Pancreas (tissue), 10 donors: ENCODE data around the gene SPTLC3. TPM values are rescaled to one million over a fixed set of nuclear protein-coding genes. Genes with fewer than 3 reads are reported as not detected.

Experiments used
- ATAC-seq, 4 donors: fragments of 200-7000 bp; cut with Tn5 transposase; one replicate each; pipeline versions ENCODE4 v1.8.0 to v1.9.1; 2020; ENCODE audit warnings: mild to moderate bottlenecking in 4 of 4, moderate library complexity in 4 of 4
- DNase-seq, 6 donors: peaks; one replicate each; pipeline ENCODE4 v3.0.0-alpha.2; 2020
- FAIRE-seq: peaks from 2 replicates; lab custom pipeline; 2012; peaks lifted over from hg19 to GRCh38; lab: Jason Lieb, UNC
- H3K27ac ChIP-seq, 4 donors: fragments of 200-600 bp; sonication (generic); 1 replicate in 3 of 4; 2 replicates in 1 of 4; pipeline versions ENCODE4 v1.5.0 to v1.8.0; 2020
- H3K27me3 ChIP-seq, 4 donors: fragments of 200-600 bp; one replicate each; pipeline ENCODE4 v1.8.0; 2021
- H3K36me3 ChIP-seq, 3 donors: fragments of 200-600 bp; sonication (generic) in 1 of 3; one replicate each; pipeline versions ENCODE4 v1.5.0 to v1.8.0; 2020 to 2021
- H3K4me1 ChIP-seq, 3 donors: fragments of 200-600 bp; one replicate each; pipeline ENCODE4 v1.8.0; 2021
- H3K4me3 ChIP-seq, 4 donors: fragments of 200-600 bp; sonication (generic) in 2 of 4; one replicate each; pipeline versions ENCODE4 v1.5.0 to v1.8.0; 2020 to 2021
- H3K9me3 ChIP-seq, 4 donors: fragments of 200-600 bp; one replicate each; pipeline ENCODE4 v1.8.0; 2021
- WGBS, 2 donors: extraction: QIAGEN DNeasy Blood & Tissue Kit; methylation state at CpG; one replicate each; pipeline ENCODE4 v1.1.7; 2013; 5-methylcytosine and 5-hydroxymethylcytosine counted together
- intact Hi-C, 3 donors: fragments of 100-400 bp; cut with DNase I; formaldehyde crosslinking; loops; one replicate each; pipeline versions ENCODE4 v1.11.1 to v1.14.2; 2022
- polyA plus RNA-seq, 2 donors: library from polyadenylated mRNA; stranded (reverse); fragments of 200-250 nt; gene quantifications; one replicate each; pipeline ENCODE4 v1.2.3, GENCODE V29; 2013
- total RNA-seq, 6 donors: library from RNA; stranded (reverse); fragmentation: NEBNext Ultra II Directional in 4 of 6; extraction: Animal tissue kit (Norgen Biotek cat#: 25700) in 4 of 6; gene quantifications; one replicate each; pipeline versions ENCODE4 v1.2.1 to v1.2.4, GENCODE V29; 2021 to 2023
- TF ChIP-seq, protein P1 (sequence below), 4 donors: fragments of 200-600 bp; sonication (generic) in 3 of 4; IDR thresholded peaks; one replicate each; pipeline versions ENCODE4 v1.5.0 to v1.8.0; 2021; ENCODE audit warnings: antibody characterized with exemption in 4 of 4
- donor health status: healthy with polysubstance abuse.
- donor health status: DM: no; HTN: no; CAD: no; lungs with moderate emphysema.
- donor health status: DM: no; HTN: no; CAD: no.
- donor health status: control.
- donor health status: control.
- donor health status: Bipolar disorder and iron deficiency.
- donor health status: DM: yes; HTN: yes; CAD: no.
- donor health status: DM: no; HTN: no; CAD: no.
- donor health status: DM: no; HTN: no; CAD: no.
- donor health status: DM: yes; HTN: yes; CAD: no.

The SPTLC3 gene
- total and polyA plus RNA-seq, 8 donors, result 1.5 to 9.3 (median 4.4) TPM

- FAIRE-seq (no peak), ATAC-seq (no peak), DNase-seq (no peak)
- Histone ChIP-seq H3K4me3 (no peak overlapping the region), H3K36me3 (no peaks in the 10 kb centered on the region), H3K27me3 (no peaks in the 10 kb centered on the region), H3K4me1 (peaks cover 7 to 10% (median 9%) of the 10 kb centered on the region in 3 donors), H3K9me3 (no peaks in the 10 kb centered on the region), H3K27ac (no peak overlapping the region)
- TF ChIP-seq, protein P1, sequence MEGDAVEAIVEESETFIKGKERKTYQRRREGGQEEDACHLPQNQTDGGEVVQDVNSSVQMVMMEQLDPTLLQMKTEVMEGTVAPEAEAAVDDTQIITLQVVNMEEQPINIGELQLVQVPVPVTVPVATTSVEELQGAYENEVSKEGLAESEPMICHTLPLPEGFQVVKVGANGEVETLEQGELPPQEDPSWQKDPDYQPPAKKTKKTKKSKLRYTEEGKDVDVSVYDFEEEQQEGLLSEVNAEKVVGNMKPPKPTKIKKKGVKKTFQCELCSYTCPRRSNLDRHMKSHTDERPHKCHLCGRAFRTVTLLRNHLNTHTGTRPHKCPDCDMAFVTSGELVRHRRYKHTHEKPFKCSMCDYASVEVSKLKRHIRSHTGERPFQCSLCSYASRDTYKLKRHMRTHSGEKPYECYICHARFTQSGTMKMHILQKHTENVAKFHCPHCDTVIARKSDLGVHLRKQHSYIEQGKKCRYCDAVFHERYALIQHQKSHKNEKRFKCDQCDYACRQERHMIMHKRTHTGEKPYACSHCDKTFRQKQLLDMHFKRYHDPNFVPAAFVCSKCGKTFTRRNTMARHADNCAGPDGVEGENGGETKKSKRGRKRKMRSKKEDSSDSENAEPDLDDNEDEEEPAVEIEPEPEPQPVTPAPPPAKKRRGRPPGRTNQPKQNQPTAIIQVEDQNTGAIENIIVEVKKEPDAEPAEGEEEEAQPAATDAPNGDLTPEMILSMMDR (IDR thresholded peaks at IDR 0.05), result no peak
- intact Hi-C loops, result no loop called here
Observed at GRCh38 chr20:13034115-13034514, 25.3 kb downstream of the SPTLC3 start.

DNA sequence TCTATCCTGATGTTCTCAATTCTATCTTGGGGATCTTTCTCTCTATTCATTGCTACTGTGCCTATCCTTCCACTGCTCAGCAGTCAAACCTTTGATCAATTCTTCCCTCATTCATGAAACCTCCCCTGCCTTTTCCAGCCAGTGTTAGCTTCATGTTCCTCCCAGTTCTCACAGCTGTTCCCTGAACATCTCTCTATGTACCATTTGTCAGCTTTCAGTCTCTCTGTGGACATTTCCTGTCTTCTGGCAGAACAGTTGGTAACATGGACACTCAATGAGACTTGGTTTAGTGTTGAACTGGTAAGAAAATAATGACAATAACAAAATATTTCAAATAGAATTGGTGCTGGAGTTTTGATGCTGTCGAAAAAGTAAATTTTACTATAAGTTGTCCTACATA is 26.2 kb downstream of the SPTLC3 start:
- intact Hi-C loops, result no loop called here
- FAIRE-seq (no peak), ATAC-seq (no peak), DNase-seq (no peak)
- WGBS, 2 donors, result 77 to 91% methylated on average over 1 of the region's 1 CpG
- TF ChIP-seq, protein P1 (IDR thresholded peaks at IDR 0.05), result no peak
- H3K9me3 ChIP-seq, result no peaks in the 10 kb centered on the region
- no peak overlapping the region for H3K4me3 ChIP-seq
- H3K27me3 ChIP-seq, result no peaks in the 10 kb centered on the region
- no peak overlapping the region for H3K27ac ChIP-seq
- peaks cover 7 to 10% (median 9%) of the 10 kb centered on the region in 3 donors for H3K4me1 ChIP-seq
- no peaks in the 10 kb centered on the region for H3K36me3 ChIP-seq

- H3K4me1 ChIP-seq, result peaks cover 7 to 10% (median 9%) of the 10 kb centered on the region in 3 donors
- no peaks in the 10 kb centered on the region for H3K27me3 ChIP-seq
- H3K36me3 ChIP-seq, result no peaks in the 10 kb centered on the region
- no peak overlapping the region for H3K27ac ChIP-seq
- intact Hi-C loops, result no loop called here
- WGBS, 2 donors, result 12 to 13% methylated on average over 2 of the region's 2 CpGs
- TF ChIP-seq, protein P1 (IDR thresholded peaks at IDR 0.05), result no peak
- FAIRE-seq, result no peak
- peak; percentile 70 to 84 (median 72) for ATAC-seq
- H3K4me3 ChIP-seq, result no peak overlapping the region
- H3K9me3 ChIP-seq, result no peaks in the 10 kb centered on the region
- no peak for DNase-seq
Observed at GRCh38 chr20:13035399-13036152, 26.8 kb downstream of the SPTLC3 start.

- H3K36me3 ChIP-seq, result no peaks in the 10 kb centered on the region
- TF ChIP-seq, protein P1 (IDR thresholded peaks at IDR 0.05), result no peak
- DNase-seq, result no peak
- WGBS, 2 donors, result 91 to 95% methylated on average over 3 of the region's 3 CpGs
- intact Hi-C loops, result no loop called here
- peaks cover 7 to 10% (median 9%) of the 10 kb centered on the region in 3 donors for H3K4me1 ChIP-seq
- ATAC-seq, result no peak
- no peaks in the 10 kb centered on the region for H3K27me3 ChIP-seq
- H3K9me3 ChIP-seq, result no peaks in the 10 kb centered on the region
- no peak for FAIRE-seq
- H3K4me3 ChIP-seq, result no peak overlapping the region
- H3K27ac ChIP-seq, result no peak overlapping the region
Observed at GRCh38 chr20:13037727-13038126, 29.0 kb downstream of the SPTLC3 start.
